Ramos (cell line): ENCODE measurements around the gene FAM221B.

Experiments
- in situ Hi-C: fragments of 300-500 bp; cut with MboI; formaldehyde crosslinking; loops from one replicate; pipeline ENCODE4 v1.14.3; 2022; ENCODE audit warnings: low sequenced_read_pairs; ENCODE audit not compliant: unreplicated experiment

FAM221B gene

GRCh38 chr9:35847792-35848572 lies 19.4 kb upstream of the FAM221B start:
- in situ Hi-C loops, result no loop called here

GRCh38 chr9:35845824-35846771 lies 17.6 kb upstream of the FAM221B start:
- in situ Hi-C loops, result no loop called here

- in situ Hi-C loops, result no loop called here
These were observed 16.2 kb upstream of the FAM221B start for GRCh38 chr9:35844628-35845270.

- in situ Hi-C loops, result no loop called here
These were observed 14.3 kb upstream of the FAM221B start for GRCh38 chr9:35842795-35843194.

GRCh38 chr9:35842020-35842745 lies 13.7 kb upstream of the FAM221B start:
- in situ Hi-C loops, result no loop called here

GRCh38 chr9:35841645-35841900 lies 13.0 kb upstream of the FAM221B start:
- in situ Hi-C loops, result no loop called here

GRCh38 chr9:35840881-35841644 lies 12.5 kb upstream of the FAM221B start:
- in situ Hi-C loops, result no loop called here

GRCh38 chr9:35839926-35840325 lies 11.4 kb upstream of the FAM221B start:
- in situ Hi-C loops, result no loop called here

GRCh38 chr9:35836595-35836994 lies 8.1 kb upstream of the FAM221B start:
- in situ Hi-C loops, result no loop called here

GRCh38 chr9:35835766-35836165 lies 7.2 kb upstream of the FAM221B start:
- in situ Hi-C loops, result no loop called here

GRCh38 chr9:35835216-35835632 lies 6.7 kb upstream of the FAM221B start:
- in situ Hi-C loops, result no loop called here

GRCh38 chr9:35834260-35835215 lies 6.0 kb upstream of the FAM221B start:
- in situ Hi-C loops, result no loop called here

- in situ Hi-C loops, result no loop called here
These were observed 4.3 kb upstream of the FAM221B start for GRCh38 chr9:35832814-35833213.

GRCh38 chr9:35831040-35831439 lies 2.5 kb upstream of the FAM221B start:
- in situ Hi-C loops, result no loop called here

- in situ Hi-C loops, result no loop called here
These were observed 1.2 kb upstream of the FAM221B start for GRCh38 chr9:35829764-35830096.

GRCh38 chr9:35829084-35829763 lies 692 bp upstream of the FAM221B start, which contains the start of gene TMEM8B:
Gene TMEM8B (plus strand): TSS chr9:35829228. CDS start chr9:35829448, 220 bp downstream.
- in situ Hi-C loops, result no loop called here

- in situ Hi-C loops, result no loop called here
These were observed 1.0 kb downstream of the FAM221B start for GRCh38 chr9:35827486-35827885.

GRCh38 chr9:35826071-35826701 lies 2.3 kb downstream of the FAM221B start:
- in situ Hi-C loops, result no loop called here
